SK-N-SH treated with all-trans-retinoic acid at 6 μM for 48 hours (cell line): ENCODE data around the gene FBXO47.

Experiments used
- ATAC-seq: fragments of 200-7000 bp; cut with Tn5 transposase; 3 replicates; pipeline ENCODE4 v1.9.1; 2020; ENCODE audit warnings: mild to moderate bottlenecking, moderate library complexity
- ARNTL ChIP-seq: fragments of 450-650 bp; formaldehyde crosslinking; IDR thresholded peaks from 2 replicates; pipeline ENCODE4 v1.5.0; 2020; ENCODE audit warnings: low read depth, mild to moderate bottlenecking, moderate library complexity, borderline replicate concordance
- CSDC2 ChIP-seq: fragments of 250-450 bp; sonication (Bioruptor Pico); IDR thresholded peaks from 2 replicates; pipeline ENCODE4 v1.5.0; 2020; ENCODE audit warnings: mild to moderate bottlenecking, moderate library complexity
- CSRNP3 ChIP-seq: fragments of 250-450 bp; sonication (Bioruptor Pico); IDR thresholded peaks from 2 replicates; pipeline ENCODE4 v1.5.1; 2021; ENCODE audit warnings: mild to moderate bottlenecking, moderate library complexity
- ESRRG ChIP-seq: fragments of 250-450 bp; sonication (Bioruptor Pico); IDR thresholded peaks from 2 replicates; pipeline ENCODE4 v1.6.1; 2021; ENCODE audit warnings: mild to moderate bottlenecking
- GLIS3 ChIP-seq: fragments of 250-450 bp; sonication (Bioruptor Pico); IDR thresholded peaks from 2 replicates; pipeline ENCODE4 v1.5.0; 2020; ENCODE audit warnings: mild to moderate bottlenecking, moderate library complexity
- ISL1 ChIP-seq: fragments of 250-450 bp; sonication (Bioruptor Pico); IDR thresholded peaks from 2 replicates; pipeline ENCODE4 v2.1.2; 2022; ENCODE audit warnings: mild to moderate bottlenecking, moderate library complexity
- OSR1 ChIP-seq: fragments of 250-450 bp; sonication (Bioruptor Pico); IDR thresholded peaks from 2 replicates; pipeline ENCODE4 v1.8.0; 2022; ENCODE audit warnings: moderate library complexity, mild to moderate bottlenecking, inconsistent platforms
- POU6F1 ChIP-seq: fragments of 250-450 bp; sonication (Bioruptor Pico); IDR thresholded peaks from 2 replicates; pipeline ENCODE4 v1.8.0; 2021; ENCODE audit warnings: low read depth, mild to moderate bottlenecking, moderate library complexity, borderline replicate concordance
- PPARA ChIP-seq: fragments of 250-450 bp; sonication (Bioruptor Pico); IDR thresholded peaks from 2 replicates; pipeline ENCODE4 v1.5.0; 2020; ENCODE audit warnings: mild to moderate bottlenecking, borderline replicate concordance
- RARB ChIP-seq: fragments of 250-450 bp; sonication (Bioruptor Pico); IDR thresholded peaks from 2 replicates; pipeline ENCODE4 v1.8.0; 2021; ENCODE audit warnings: mild to moderate bottlenecking, moderate library complexity
- SNAI2 ChIP-seq: fragments of 250-450 bp; sonication (Bioruptor Pico); IDR thresholded peaks from 2 replicates; pipeline ENCODE4 v1.5.0; 2020; ENCODE audit warnings: mild to moderate bottlenecking, moderate library complexity
- TCF4 ChIP-seq: fragments of 250-450 bp; sonication (Bioruptor Pico); IDR thresholded peaks from 2 replicates; pipeline ENCODE4 v1.8.0; 2021; ENCODE audit warnings: mild to moderate bottlenecking, moderate library complexity, borderline replicate concordance
- TOX ChIP-seq: fragments of 250-450 bp; sonication (Bioruptor Pico); IDR thresholded peaks from 2 replicates; pipeline ENCODE4 v1.8.0; 2021; ENCODE audit warnings: mild to moderate bottlenecking, moderate library complexity, borderline replicate concordance
- ZC3H10 ChIP-seq: fragments of 250-450 bp; sonication (Bioruptor Pico); IDR thresholded peaks from 2 replicates; pipeline ENCODE4 v1.5.1; 2021; ENCODE audit warnings: mild to moderate bottlenecking, moderate library complexity
- ZFP3 ChIP-seq: fragments of 250-450 bp; sonication (Bioruptor Pico); IDR thresholded peaks from 2 replicates; pipeline ENCODE4 v1.5.0; 2020; ENCODE audit warnings: mild to moderate bottlenecking, moderate library complexity
- ZFP30 ChIP-seq: fragments of 450-650 bp; formaldehyde crosslinking; IDR thresholded peaks from 2 replicates; pipeline ENCODE4 v1.5.0; 2022; ENCODE audit warnings: mild to moderate bottlenecking, moderate library complexity
- ZNF565 ChIP-seq: fragments of 450-650 bp; formaldehyde crosslinking; conservative IDR thresholded peaks from 2 replicates; pipeline ENCODE4 v1.5.0; 2020; ENCODE audit warnings: low read depth, mild to moderate bottlenecking, moderate library complexity
- ZNF70 ChIP-seq: fragments of 450-650 bp; formaldehyde crosslinking; IDR thresholded peaks from 2 replicates; pipeline ENCODE4 v1.5.0; 2020; ENCODE audit warnings: mild to moderate bottlenecking, moderate library complexity
- ZNF8 ChIP-seq: fragments of 450-650 bp; formaldehyde crosslinking; IDR thresholded peaks from 2 replicates; pipeline ENCODE4 v1.5.0; 2020; ENCODE audit warnings: mild to moderate bottlenecking, moderate library complexity
- TF ChIP-seq, protein P1 (sequence below): fragments of 250-450 bp; sonication (Bioruptor Pico); IDR thresholded peaks from 2 replicates; pipeline ENCODE4 v1.5.1; 2020; ENCODE audit warnings: low read depth, mild to moderate bottlenecking, moderate library complexity
- TF ChIP-seq, protein P2 (sequence below): fragments of 250-450 bp; sonication (Bioruptor Pico); IDR thresholded peaks from 2 replicates; pipeline ENCODE4 v1.8.0; 2020; ENCODE audit warnings: mild to moderate bottlenecking, moderate library complexity, borderline replicate concordance

FBXO47 gene

DNA sequence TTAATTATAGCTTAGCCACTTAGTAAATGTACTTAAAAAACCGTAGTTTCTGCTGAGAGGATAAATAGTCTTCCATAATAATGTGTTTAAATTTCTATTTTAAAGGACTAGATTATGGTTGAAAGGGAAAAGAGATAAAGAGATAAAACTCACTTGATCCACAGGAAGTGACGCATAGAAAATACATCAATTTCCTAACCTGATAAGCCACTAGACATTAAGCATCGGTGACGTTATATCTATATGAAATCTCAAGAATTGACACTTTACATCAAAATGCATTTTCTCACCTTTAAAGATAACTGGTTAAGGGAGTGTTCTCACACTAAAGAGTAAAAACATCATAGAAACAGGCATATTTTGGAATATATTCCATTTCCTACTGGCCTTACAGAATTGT is 5.8 kb downstream of the FBXO47 start:
- TF ChIP-seq CSRNP3 (CRISPR knock-in tag) (no peak), ZFP30 (CRISPR knock-in tag) (no peak), ZNF8 (CRISPR knock-in tag) (no peak), ZNF565 (CRISPR knock-in tag) (no peak), ISL1 (no peak), GLIS3 (no peak), POU6F1 (CRISPR knock-in tag) (no peak)
- TF ChIP-seq, protein P1, sequence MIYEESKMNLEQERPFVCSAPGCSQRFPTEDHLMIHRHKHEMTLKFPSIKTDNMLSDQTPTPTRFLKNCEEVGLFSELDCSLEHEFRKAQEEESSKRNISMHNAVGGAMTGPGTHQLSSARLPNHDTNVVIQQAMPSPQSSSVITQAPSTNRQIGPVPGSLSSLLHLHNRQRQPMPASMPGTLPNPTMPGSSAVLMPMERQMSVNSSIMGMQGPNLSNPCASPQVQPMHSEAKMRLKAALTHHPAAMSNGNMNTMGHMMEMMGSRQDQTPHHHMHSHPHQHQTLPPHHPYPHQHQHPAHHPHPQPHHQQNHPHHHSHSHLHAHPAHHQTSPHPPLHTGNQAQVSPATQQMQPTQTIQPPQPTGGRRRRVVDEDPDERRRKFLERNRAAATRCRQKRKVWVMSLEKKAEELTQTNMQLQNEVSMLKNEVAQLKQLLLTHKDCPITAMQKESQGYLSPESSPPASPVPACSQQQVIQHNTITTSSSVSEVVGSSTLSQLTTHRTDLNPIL (CRISPR knock-in tag), result no peak

DNA sequence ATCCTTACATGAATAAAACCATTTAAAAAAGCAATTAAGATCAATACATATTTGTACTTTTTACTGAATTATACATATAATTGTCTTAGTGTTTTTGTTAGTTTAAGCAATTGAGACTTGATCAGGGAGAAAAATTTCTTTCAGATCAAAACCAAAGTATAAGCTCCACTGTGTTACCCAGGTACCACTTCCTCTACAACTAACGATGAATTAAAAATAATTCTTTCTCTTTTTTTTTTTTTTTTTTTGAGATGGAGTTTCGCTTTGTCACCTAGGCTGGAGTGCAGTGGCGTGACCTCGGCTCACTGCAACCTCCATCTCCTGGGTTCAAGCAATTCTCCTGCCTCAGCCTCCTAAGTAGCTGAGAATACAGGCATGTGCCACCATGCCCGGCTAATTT is 6.8 kb downstream of the FBXO47 start:
- ATAC-seq, result no peak
- no peak for TF ChIP-seq ARNTL (CRISPR knock-in tag)
- TF ChIP-seq, all 23 proteins: peak for 0

More for the DNA sequence above, 5.8 kb downstream of the FBXO47 start:
- ATAC-seq, result no peak

GRCh38 chr17:38959508-38959907 is 7.7 kb downstream of the FBXO47 start:
- no peak for ATAC-seq
- TF ChIP-seq TOX, result no peak
- no peak for TF ChIP-seq TCF4 (CRISPR knock-in tag)
- TF ChIP-seq ZNF565 (CRISPR knock-in tag), result no peak
- TF ChIP-seq GLIS3, result no peak
- TF ChIP-seq ESRRG (CRISPR knock-in tag), result no peak
- TF ChIP-seq CSRNP3 (CRISPR knock-in tag), result no peak
- no peak for TF ChIP-seq ZC3H10
- no peak for TF ChIP-seq SNAI2
- no peak for TF ChIP-seq OSR1 (CRISPR knock-in tag)
- TF ChIP-seq ZFP3 (CRISPR knock-in tag), result no peak
- no peak for TF ChIP-seq POU6F1 (CRISPR knock-in tag)
- TF ChIP-seq RARB (CRISPR knock-in tag), result no peak
- no peak for TF ChIP-seq PPARA
- TF ChIP-seq ZNF70 (CRISPR knock-in tag), result no peak
- TF ChIP-seq CSDC2 (CRISPR knock-in tag), result no peak
- TF ChIP-seq, protein P1 (CRISPR knock-in tag), result no peak
- TF ChIP-seq, protein P2, sequence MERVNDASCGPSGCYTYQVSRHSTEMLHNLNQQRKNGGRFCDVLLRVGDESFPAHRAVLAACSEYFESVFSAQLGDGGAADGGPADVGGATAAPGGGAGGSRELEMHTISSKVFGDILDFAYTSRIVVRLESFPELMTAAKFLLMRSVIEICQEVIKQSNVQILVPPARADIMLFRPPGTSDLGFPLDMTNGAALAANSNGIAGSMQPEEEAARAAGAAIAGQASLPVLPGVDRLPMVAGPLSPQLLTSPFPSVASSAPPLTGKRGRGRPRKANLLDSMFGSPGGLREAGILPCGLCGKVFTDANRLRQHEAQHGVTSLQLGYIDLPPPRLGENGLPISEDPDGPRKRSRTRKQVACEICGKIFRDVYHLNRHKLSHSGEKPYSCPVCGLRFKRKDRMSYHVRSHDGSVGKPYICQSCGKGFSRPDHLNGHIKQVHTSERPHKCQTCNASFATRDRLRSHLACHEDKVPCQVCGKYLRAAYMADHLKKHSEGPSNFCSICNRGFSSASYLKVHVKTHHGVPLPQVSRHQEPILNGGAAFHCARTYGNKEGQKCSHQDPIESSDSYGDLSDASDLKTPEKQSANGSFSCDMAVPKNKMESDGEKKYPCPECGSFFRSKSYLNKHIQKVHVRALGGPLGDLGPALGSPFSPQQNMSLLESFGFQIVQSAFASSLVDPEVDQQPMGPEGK (CRISPR knock-in tag), result no peak
